Left cardiac atrium (tissue), 4 donors: Measurements from ENCODE around the gene ELFN1. TPM values are rescaled to one million over a fixed set of nuclear protein-coding genes. Genes with fewer than 3 reads are reported as not detected.
"Not testable (repeated sequence)": the region's sequence is repeated elsewhere in the genome, so short reads cannot be mapped to it uniquely, and the experiment has no call there.

Source experiments
- ATAC-seq, 2 donors: fragments of 200-7000 bp; cut with Tn5 transposase; one replicate each; pipeline ENCODE4 v1.9.1; 2020; ENCODE audit warnings: mild to moderate bottlenecking in 2 of 2, moderate library complexity in 2 of 2
- DNase-seq: peaks from one replicate; pipeline ENCODE4 v3.0.0-alpha.2; 2020
- intact Hi-C, 2 donors: fragments of 100-400 bp; cut with DNase I; formaldehyde crosslinking; loops; one replicate each; pipeline versions ENCODE4 v1.14.1 to v1.15.1; 2022 to 2023
- total RNA-seq, 2 donors: library from RNA; stranded (reverse); fragmentation: NEBNext Ultra II Directional; extraction: Animal tissue kit (Norgen Biotek cat#: 25700); gene quantifications; one replicate each; pipeline ENCODE4 v1.2.1, GENCODE V29; 2021
- donor health status: DM: no; HTN: yes; CAD: no.
- donor health status: DM: no; HTN: yes; CAD: no; lungs with severe emphysema.
- donor health status: DM: yes; HTN: yes; CAD: no.
- donor health status: Dilated cardiomyopathy.

ELFN1 gene
- total RNA-seq, 2 donors from 2014 or later = 6.0 to 9.5 TPM

DNA sequence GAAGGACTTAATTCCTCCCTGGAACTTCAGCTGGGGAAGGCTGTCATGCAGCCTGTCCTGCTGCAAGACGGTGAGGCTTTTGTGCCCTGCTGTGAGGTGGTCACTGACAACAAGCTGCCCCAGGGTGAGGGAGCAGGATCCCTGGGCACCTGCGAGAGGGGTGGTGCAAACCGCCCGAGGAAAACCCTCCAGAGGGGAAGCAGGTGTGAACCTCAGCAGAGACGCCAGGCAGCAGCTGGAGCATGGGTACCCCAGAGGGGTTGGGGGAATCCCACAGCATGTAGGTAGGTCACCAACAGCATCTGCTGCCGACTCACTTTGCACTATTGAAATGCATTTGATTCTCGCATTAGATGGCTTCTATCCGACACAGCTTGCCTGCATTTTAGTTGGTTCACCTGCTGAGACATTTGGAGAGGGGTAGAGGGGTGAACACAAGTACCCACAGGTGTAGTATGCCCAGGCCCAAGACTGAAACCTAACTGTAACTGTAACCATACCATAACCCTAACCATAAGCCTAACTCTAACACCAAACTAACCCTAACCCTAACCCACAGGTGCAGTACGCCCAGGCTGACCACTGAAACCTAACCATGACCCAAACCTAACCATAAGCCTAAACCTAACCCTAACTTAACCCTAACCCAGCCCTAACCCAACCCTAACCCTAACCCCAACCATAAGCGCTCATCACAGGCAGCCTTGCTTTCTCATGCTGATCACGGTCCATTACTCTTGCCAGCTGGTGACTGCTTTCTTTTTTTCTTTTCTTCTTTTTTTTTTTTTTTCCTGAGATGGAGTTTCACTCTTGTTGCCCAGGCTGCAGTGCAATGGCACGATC is 85.9 kb downstream of the ELFN1 start:
- intact Hi-C loops = loop anchor here in 1 of 2 donors (10.0 kb wide), 1 partner anchor 91 kb away; no protein-coding TSS in a partner anchor
- no peak for DNase-seq
- no peak for ATAC-seq

DNA sequence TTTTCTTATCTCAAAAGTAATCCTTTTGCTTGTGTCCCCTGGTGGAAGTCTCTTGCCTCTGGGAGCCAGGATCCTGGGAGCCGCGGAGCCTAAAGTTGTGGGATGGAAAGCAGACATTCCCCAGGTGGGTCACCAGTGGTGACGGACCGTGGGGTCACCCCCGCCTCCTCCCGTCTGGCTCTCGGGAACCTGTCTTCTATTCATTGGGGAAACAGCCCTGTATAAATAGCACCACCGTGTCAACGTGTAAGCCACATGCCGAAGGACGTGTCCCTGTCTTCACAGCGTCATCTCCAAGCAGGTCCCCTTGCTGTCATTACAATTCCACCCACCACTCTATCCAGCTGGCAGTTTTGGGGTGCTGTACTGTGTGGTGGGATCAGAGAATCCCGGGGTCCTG is 87.5 kb downstream of the ELFN1 start:
- ATAC-seq (no peak), DNase-seq (no peak)
- intact Hi-C loops = loop anchor here in 1 of 2 donors (10.0 kb wide), 1 partner anchor 93 kb away; no protein-coding TSS in a partner anchor

DNA sequence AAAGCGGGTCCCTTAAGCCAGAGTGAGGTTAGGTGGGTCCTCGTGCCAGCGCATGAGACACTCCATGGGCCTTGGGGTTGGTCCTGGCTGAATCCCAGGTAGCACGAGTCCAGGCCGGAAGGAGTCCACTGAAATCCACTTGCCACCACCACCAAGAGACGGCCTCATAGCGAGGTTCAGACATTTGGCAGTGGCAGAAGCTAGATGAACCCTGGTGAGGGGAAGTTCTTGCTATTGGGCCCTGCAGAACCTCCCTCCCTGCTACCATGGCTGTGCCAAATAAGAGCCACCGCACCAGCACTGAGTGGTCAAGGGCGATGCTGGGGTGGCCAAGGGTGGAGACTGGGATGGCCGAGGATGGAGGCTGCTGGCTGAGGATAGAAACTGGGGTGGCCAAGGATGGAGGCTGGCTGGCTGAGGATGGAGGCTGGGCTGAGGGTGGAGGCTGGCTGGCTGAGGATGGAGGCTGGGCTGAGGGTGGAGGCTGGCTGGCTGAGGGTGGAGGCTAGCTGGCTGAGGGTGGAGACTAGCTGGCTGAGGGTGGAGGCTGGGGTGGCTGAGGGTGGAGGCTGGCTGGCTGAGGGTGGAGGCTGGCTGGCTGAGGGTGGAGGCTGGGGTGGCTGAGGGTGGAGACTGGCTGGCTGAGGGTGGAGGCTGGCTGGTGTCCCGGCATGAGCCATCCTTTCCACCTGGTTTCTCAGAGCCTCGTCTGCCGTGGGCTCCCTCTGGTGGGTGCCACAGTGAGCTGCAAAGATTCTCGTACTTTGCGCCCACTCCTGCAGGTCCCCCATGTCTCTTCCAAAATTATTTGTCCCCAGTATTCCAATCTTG is 88.2 kb downstream of the ELFN1 start:
- peak; percentile 57 to 88 for ATAC-seq
- intact Hi-C loops = loop anchor here (2.0 to 10.0 kb wide), 2 partner anchors 91 to 93 kb away; no protein-coding TSS in a partner anchor
- DNase-seq = peak; percentile 47

DNA sequence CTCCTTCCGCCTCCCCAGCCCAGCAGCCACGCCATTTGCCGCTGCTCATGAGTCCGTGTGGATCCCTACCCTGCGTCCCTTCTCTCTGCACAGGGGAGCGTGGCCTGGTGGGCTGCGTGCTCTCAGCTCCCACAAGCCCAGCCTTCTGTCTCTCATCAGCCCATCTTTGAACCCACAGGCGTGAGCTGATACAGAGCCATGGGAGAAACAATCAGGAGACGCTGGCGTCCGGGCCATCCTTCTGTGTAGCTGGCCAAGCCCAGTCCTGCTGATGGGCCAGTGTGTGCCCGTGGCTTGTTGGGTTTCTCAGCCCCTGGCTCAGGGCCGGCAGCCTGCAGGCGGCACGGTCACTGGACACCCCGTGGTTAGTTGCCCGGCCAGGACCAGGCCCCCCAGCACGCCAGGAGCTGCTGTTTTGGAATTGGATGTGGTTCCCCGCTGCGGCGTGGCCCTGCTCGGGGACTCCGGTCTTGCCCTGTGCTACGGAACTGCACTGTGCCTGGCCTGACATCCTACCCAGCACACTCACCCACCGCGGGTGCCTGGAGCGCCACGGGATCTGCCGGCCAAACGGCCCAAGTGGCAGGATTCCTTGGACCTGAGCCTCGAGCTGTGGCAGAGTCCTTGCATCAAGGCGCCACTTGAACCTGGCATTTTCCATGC is 88.9 kb downstream of the ELFN1 start:
- DNase-seq = peak; percentile 56
- ATAC-seq = peak; percentile 80 to 89
- intact Hi-C loops = loop anchor here (2.0 to 10.0 kb wide), 2 partner anchors 92 to 94 kb away; no protein-coding TSS in a partner anchor

DNA sequence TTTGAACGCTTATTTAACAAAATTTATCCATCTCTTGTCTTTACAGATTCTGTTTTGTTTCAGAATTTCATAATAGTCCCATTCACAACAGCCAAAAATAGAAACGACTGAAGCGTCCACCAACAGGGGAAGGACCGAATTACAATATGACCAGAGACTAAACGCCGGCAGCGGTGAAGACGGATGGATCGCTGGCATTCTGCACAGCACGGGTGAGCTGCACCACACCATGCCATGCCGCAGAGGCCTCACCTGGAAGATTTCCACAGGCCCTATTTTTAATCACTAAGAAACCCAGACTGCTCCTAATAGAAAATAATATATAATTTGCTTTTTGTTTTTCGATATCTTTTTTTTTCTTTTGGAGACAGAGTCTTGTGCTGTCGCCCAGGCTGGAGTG is 91.0 kb downstream of the ELFN1 start:
- ATAC-seq = no peak
- no peak for DNase-seq
- intact Hi-C loops = no loop called here

DNA sequence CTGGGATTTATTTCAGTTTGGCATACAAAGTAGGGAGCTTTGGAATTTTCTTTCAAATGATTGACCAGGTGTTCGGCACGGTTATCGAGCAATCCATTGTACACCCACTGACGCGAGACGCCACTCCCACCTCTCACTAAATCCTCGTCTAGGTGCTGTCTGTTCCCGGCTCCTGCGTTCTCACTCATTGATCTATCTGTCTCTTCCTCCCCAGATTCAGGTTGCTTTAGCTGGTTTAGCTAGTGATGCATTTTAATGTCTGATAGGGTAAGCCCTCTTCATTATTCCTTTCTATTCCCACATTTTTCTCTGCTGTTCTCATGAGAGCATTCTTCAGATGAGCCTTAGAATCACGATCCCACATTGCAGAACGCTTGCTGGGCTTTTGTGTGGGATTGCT is 91.7 kb downstream of the ELFN1 start:
- DNase-seq (no peak), ATAC-seq (no peak)
- intact Hi-C loops = no loop called here

DNA sequence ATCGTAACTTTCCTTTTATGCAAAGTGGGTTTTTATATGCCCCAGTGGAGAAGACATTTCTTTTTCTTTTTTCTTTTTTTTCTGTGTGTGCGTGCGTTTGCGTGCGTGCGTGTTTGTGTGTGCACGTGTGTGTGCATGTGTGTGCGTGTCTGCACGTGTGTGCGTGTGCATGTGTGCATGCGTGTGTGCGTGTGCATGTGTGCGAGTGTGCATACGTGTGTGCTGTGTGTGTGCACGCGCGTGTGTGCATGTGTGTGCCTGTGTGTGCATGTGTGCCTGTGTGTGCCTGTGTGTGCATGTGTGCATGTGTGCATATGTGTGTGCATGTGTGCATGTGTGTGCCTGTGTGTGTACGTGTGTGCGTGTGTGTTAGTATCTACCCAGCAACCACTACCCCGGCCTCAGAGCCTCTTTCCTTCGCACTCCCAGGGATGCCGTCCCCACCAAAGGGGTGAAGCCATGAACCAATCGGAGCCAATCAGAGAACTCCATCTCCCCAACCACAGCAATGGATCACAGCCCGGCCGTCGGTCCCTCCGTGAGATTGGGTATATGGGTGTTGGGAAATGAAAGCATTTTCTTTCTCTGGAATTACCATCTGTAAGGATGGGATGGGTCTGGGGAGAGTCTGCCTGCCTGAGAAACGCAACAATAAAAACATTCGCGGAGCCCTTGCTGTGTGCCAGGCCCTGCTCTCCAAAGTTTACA is 92.3 kb downstream of the ELFN1 start:
- DNase-seq (no peak), ATAC-seq (no peak)
- intact Hi-C loops = no loop called here

DNA sequence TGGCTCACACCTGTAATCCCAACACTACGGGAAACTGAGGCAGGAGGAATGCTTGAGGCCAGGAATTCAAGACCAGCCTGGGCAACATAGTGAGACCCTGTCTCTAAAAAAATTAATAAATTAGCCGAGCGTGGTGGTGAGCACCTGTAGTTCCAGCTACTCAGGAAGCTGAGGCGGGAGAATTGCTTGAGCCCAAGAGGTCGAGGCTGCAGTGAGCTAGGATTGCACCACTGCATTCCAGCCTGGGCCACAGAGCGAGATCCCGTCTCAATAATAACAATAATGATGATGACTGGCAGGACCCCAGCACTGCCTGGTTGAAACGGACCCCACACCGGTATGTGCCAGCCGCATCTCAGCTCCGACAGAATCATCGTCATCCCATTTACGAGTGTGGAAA is 93.0 kb downstream of the ELFN1 start:
- DNase-seq (no peak), ATAC-seq (no peak)
- intact Hi-C loops = no loop called here

DNA sequence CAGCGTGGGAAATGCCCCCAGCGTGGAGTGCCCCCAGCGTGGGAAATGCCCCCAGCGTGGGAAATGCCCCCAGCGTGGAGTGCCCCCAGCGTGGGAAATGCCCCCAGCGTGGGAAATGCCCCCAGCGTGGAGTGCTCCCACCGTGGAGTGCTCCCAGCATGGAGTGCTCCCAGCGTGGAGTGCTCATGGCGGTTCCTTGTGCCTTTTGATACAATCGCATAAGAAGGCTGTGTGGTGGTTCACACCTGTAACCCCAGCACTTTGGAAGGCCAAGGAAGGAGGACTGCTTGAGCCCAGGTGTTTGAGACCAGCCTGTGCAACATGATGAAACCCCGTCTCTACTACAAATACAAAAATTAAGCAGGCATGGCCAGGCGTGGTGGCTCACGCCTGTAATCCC is 93.8 kb downstream of the ELFN1 start:
- DNase-seq, intact Hi-C loops, ATAC-seq: not testable (repeated sequence)

DNA sequence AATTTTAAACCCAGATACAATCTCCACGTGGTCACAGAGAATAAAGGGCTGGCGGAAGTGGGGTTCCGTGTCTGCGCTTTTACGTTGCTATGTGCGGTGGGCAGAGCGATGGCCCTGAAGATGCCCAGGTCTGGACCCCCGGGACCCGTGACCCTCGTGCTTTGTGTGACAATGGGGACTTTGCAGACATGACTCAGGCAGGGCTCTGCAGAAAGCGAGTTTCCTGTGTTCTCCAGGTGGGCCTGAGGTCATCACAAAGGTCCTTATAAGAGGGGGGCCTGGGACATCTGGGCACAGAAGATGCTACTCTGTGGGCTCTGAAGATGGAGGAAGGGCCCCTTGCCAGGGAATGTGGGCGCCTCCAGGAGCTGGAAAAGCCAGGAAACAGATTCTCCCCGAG is 95.3 kb downstream of the ELFN1 start:
- ATAC-seq (no peak), DNase-seq (no peak)
- intact Hi-C loops = no loop called here

DNA sequence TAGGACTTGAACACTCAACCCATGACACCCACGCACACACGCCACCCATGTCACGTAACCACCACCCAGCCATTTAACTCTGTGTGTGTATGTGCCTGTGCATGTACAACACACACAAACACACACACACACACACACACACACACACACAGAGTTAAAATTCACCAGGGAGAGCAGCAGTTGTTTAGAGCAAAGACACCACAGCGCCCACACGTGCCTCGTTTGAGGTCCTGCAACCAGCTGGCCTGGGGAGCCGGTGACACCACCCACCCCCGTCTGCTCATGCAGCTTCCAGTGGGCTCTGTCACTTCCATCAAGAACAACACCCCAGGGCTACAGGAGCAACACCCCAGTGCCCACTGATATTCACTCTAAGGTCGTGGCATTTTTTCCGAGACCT is 97.4 kb downstream of the ELFN1 start:
- ATAC-seq (no peak), DNase-seq (no peak)
- intact Hi-C loops = no loop called here

DNA sequence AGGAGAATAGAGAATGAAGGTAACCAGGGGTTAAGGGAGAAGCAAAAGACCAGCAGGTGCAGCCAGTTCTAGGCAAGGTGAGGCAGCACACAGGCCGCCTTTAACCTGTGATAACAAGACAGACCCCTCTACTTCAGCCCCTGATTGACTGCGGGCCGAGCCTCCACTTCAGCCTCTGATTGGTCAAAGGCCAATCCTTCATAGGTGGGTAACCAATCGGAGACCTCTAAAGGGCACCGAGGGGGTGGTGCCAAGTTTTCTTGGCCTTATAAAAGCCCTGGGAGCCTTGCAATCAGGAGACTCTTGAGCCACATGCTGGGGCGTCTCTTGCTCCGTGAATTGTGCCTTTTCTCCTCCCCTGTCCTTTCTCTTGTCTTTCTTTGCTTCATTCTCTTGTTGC is 98.8 kb downstream of the ELFN1 start:
- intact Hi-C loops = no loop called here
- DNase-seq = no peak
- ATAC-seq = no peak

DNA sequence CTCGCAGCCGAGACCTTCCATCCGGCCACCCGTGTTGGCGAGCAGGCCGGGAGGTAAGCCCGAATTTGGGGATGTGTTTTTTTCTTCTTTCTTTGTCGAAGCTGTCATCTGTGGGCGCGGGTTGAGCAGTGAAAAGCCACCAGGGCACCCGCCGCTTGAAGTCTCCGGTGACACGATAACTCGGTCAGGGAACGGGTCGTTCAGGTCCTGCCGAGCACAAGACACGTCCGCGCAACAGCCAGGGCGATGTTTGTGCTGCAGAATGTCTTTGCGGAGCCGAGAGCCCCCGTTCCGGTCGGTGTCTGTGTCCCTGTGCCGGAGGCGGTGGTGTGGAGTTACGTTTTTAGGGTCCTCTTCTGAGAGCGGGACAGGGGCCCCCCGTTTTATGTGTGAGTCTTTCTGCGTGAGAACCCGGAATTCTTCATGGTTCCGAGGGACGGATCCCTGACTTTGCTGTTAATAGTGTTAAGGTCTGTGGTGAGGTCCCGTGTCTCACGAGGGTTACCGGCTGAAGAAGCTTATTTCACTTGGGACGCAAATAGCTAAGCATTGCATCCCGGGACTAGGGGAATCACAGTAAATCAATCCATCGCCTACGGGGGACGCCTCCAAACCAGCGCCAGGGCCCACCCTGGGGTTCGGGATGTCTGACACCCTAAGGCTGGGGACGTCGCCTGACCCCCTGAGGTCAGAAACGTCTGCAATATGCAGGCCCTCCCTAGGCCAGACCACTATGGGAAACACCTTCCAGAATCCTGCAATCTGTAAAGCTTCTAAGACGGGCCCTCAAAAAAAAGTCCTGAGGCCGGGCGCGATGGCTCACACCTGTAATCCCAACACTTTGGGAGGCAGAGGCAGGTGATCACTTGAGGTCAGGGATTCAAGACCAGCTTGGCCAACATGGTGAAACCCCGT is 99.5 kb downstream of the ELFN1 start:
- ATAC-seq = no peak
- DNase-seq = no peak
- intact Hi-C loops = no loop called here

DNA sequence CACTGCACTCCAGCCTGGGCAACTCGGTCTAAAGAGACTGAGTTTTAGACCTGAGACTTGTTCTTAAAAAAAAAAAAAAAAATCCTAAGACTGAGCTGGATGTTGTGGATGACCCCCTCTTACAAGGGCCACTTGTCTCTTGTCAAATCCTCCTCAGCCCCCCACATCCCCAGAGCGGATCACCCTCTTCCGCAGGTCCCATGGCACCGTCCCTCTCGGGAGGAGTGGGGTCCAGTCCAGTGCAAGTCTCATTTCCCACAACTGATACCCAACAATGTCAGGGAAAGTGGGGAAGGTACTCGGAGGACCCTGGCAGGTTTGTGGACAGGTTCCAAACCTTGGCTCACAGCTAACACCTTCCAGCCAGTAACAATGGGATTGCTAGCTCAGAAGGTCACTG is 100.3 kb downstream of the ELFN1 start:
- intact Hi-C loops = no loop called here
- DNase-seq = no peak
- no peak for ATAC-seq

DNA sequence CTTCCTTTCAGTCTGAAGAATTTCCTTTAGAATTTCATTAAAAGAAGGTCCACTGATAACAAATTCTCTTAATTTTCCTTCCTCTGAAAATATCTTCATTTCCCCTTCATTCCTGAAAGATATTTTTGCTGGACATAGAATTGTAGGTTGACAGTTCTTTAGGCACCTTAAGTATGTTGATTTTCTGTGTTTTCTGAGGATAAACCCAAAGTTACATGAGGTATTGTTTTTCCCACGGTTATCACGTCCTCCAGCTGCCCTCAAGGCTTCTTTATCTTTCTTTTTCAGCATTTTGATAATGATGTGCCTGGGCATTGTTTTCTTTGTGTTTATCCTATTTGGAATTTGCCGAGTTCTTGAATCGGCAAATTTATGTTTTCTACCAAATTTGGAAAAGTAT is 105.3 kb downstream of the ELFN1 start:
- DNase-seq = no peak
- intact Hi-C loops = no loop called here
- ATAC-seq = no peak

DNA sequence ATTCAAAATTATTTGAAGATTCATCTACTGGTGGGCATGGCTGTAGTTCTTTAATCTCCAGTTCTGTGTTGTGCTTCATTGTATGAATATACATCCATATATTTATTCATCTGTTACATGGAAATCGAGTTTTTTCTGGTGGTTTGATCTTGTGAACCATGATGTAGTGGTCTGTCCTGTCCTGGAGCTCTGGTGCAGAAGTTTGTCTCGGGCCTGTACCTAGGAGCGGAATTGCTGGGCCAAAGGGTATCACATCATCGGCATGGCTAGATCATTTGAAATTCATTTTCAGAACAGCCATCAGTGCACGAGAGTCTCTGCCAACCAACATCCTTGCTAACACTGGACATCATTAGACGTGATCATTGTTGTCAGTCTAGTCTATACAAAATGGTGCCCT is 107.0 kb downstream of the ELFN1 start:
- DNase-seq (no peak), ATAC-seq (no peak)
- intact Hi-C loops = no loop called here

DNA sequence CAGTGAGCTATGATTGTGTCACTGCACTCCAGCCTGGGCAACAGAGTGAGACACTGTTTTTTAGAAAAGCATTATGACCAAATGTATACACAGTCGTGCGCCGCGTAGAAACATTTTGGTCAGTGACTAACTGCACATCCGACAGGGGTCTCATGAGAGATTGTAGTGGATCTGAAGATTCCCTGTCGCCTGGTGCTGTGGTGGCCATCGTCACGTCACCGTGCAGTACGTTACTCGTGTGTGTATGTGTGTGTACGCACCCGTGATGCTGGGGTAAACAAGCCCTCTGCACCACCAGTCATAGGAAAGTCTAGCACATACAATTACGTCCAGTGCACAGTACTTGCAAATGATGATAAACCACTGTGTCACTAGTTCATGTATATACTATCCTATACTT is 109.4 kb downstream of the ELFN1 start:
- no peak for ATAC-seq
- intact Hi-C loops = no loop called here
- no peak for DNase-seq

DNA sequence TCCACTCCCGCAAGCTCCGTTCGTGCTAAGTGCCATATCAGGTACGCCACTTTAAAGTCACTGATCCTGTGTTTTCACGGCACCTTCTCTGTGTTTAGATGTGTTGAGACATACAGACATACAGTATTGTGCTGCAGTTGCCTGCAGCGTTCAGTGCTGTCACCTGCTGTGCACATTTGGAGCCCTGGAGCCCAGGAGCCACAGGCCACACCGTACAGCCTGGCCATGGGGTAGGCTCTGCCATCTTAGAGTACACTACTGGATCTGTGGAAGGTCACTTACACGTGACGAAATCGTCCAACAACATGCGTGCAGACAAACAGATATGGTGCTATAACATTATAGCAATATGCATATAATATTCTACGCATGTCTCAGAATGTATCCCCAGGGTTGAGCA is 111.3 kb downstream of the ELFN1 start:
- intact Hi-C loops = no loop called here
- DNase-seq = no peak
- ATAC-seq = no peak
